SK-N-SH (cell line): ENCODE results near the gene ARMC7.

Experiments used
- CTCF ChIP-seq: fragments of 200-600 bp; sonication (generic); IDR thresholded peaks from 2 replicates; pipeline ENCODE4 v1.6.1; 2017; ENCODE audit warnings: antibody characterized with exemption, mild to moderate bottlenecking, moderate library complexity
- IRF3 ChIP-seq: fragments of 150-350 bp; IDR thresholded peaks from 2 replicates; pipeline ENCODE4 v1.6.1; 2016; ENCODE audit warnings: mild to moderate bottlenecking, low read depth, low read length
- JUND ChIP-seq: IDR thresholded peaks from 2 replicates; pipeline ENCODE4 v1.4.0; 2012
- MAX ChIP-seq: IDR thresholded peaks from 2 replicates; pipeline ENCODE4 v1.4.0; 2012; ENCODE audit warnings: low read depth
- MXI1 ChIP-seq: IDR thresholded peaks from 2 replicates; pipeline ENCODE4 v1.6.1; 2012; ENCODE audit warnings: mild to moderate bottlenecking, low read depth, low read length, improper control_type of control experiment
- PBX3 ChIP-seq: IDR thresholded peaks from 2 replicates; pipeline ENCODE4; 2012
- POLR2AphosphoS5 ChIP-seq: IDR thresholded peaks from 2 replicates; pipeline ENCODE4 v1.6.1; 2012; ENCODE audit warnings: low read depth, low read length
- RAD21 ChIP-seq: IDR thresholded peaks from 2 replicates; pipeline ENCODE4 v1.6.1; 2012; ENCODE audit warnings: mild to moderate bottlenecking, low read length
- RCOR1 ChIP-seq: fragments of 150-350 bp; IDR thresholded peaks from 2 replicates; pipeline ENCODE4 v1.6.1; 2017; ENCODE audit warnings: antibody characterized with exemption, low read length
- REST ChIP-seq: IDR thresholded peaks from 2 replicates; pipeline ENCODE4 v1.6.1; 2012; ENCODE audit warnings: mild to moderate bottlenecking, low read depth, low read length, moderate library complexity
- TAF1 ChIP-seq: IDR thresholded peaks from 2 replicates; pipeline ENCODE4 v1.6.1; 2012; ENCODE audit warnings: low read depth, mild to moderate bottlenecking, low read length, moderate library complexity, borderline replicate concordance
- YY1 ChIP-seq: IDR thresholded peaks from 2 replicates; pipeline ENCODE4 v1.4.0; 2012; ENCODE audit warnings: low read depth, mild to moderate bottlenecking

GRCh38 chr17:75077496-75078283 is 32.1 kb upstream of the ARMC7 start:
- TF ChIP-seq CTCF (no peak), MXI1 (no peak), RAD21 (no peak), POLR2AphosphoS5 (no peak), REST (no peak), TAF1 (no peak), YY1 (no peak), MAX (no peak), IRF3 (no peak), RCOR1 (no peak), PBX3 (no peak), JUND (no peak)
